IMR-90 (cell line): ENCODE measurements around the gene MACC1. TPM values are rescaled to one million over a fixed set of nuclear protein-coding genes. Genes with fewer than 3 reads are reported as not detected.

Experiments
- ATAC-seq: fragments of 200-7000 bp; cut with Tn5 transposase; 2 replicates; pipeline ENCODE4 v1.9.1; 2020; ENCODE audit warnings: low read depth, mild to moderate bottlenecking, moderate library complexity
- BruUV-seq: library from RNA; stranded (reverse); fragments of 400-500 nt; replicated peaks from 2 replicates; lab custom pipeline; 2021; lab: Mats Ljungman, UMichigan
- CTCF ChIA-PET: fragments of 300-600 bp; formaldehyde crosslinking; extraction: SDS; loops from one replicate; lab custom pipeline; 2021; ENCODE audit warnings: antibody characterized with exemption; lab: Yijun Ruan, JAX
- POLR2A ChIA-PET: fragments of 300-600 bp; sonication (Branson Sonifier 250); formaldehyde crosslinking; loops from one replicate; lab custom pipeline; 2022; ENCODE audit warnings: antibody characterized with exemption; ENCODE audit not compliant: unreplicated experiment; lab: Charles Lee
- DNase-seq: peaks from one replicate; pipeline ENCODE4 v3.0.0; 2013
- H2AFZ ChIP-seq: replicated peaks from 2 replicates; pipeline ENCODE3; 2013; ENCODE audit warnings: low read length, mild to moderate bottlenecking; ENCODE audit not compliant: poor library complexity
- H2AK5ac ChIP-seq: 2 replicates; pipeline ENCODE4 v1.6.1; 2013; ENCODE audit warnings: low read depth, low read length, inconsistent platforms
- H2AK9ac ChIP-seq: replicated peaks from 2 replicates; pipeline ENCODE3; 2013; ENCODE audit warnings: mild to moderate bottlenecking, low read depth, low read length, moderate library complexity; ENCODE audit not compliant: poor library complexity
- H2BK120ac ChIP-seq: 2 replicates; pipeline ENCODE4 v1.6.1; 2013; ENCODE audit warnings: low read depth, low read length, inconsistent platforms
- H2BK15ac ChIP-seq: 3 replicates; pipeline ENCODE4 v1.6.1; 2013; ENCODE audit warnings: low read depth, low read length, inconsistent platforms
- H2BK20ac ChIP-seq: 2 replicates; pipeline ENCODE4 v1.6.1; 2013; ENCODE audit warnings: low read depth, mild to moderate bottlenecking, inconsistent platforms, low read length, moderate library complexity
- H2BK5ac ChIP-seq: 2 replicates; pipeline ENCODE4 v1.6.1; 2013; ENCODE audit warnings: mild to moderate bottlenecking, low read depth, low read length, inconsistent platforms; ENCODE audit not compliant: poor library complexity, severe bottlenecking
- H3K14ac ChIP-seq: replicated peaks from 2 replicates; pipeline ENCODE4 v1.6.1; 2013; ENCODE audit warnings: low read depth, low read length, inconsistent platforms
- H3K18ac ChIP-seq: 2 replicates; pipeline ENCODE4 v1.6.1; 2013; ENCODE audit warnings: low read depth, low read length, control low read depth
- H3K23ac ChIP-seq: 2 replicates; pipeline ENCODE4 v1.6.1; 2013; ENCODE audit warnings: low read depth, low read length, inconsistent platforms
- H3K27ac ChIP-seq: 2 replicates; pipeline ENCODE4 v1.5.1; 2013; ENCODE audit warnings: mild to moderate bottlenecking, control low read depth, low read length; ENCODE audit not compliant: insufficient read depth
- H3K27me3 ChIP-seq: 2 replicates; pipeline ENCODE4 v1.6.1; 2013; ENCODE audit warnings: low read length; ENCODE audit not compliant: control insufficient read depth, insufficient read depth
- H3K36me3 ChIP-seq: 2 replicates; pipeline ENCODE4 v1.6.1; 2013; ENCODE audit warnings: low read length, mixed read lengths; ENCODE audit not compliant: control insufficient read depth, insufficient read depth
- H3K4ac ChIP-seq: 2 replicates; pipeline ENCODE4 v1.6.1; 2013; ENCODE audit warnings: low read depth, low read length, inconsistent platforms
- H3K4me1 ChIP-seq: 2 replicates; pipeline ENCODE4 v1.6.1; 2013; ENCODE audit warnings: low read length, mixed read lengths; ENCODE audit not compliant: control insufficient read depth, insufficient read depth
- H3K4me2 ChIP-seq: 2 replicates; pipeline ENCODE4 v1.6.1; 2013; ENCODE audit warnings: low read depth, mild to moderate bottlenecking, control low read depth, low read length, moderate library complexity
- H3K4me3 ChIP-seq: 2 replicates; pipeline ENCODE4 v1.5.1; 2013; ENCODE audit warnings: low read depth, mild to moderate bottlenecking, control low read depth, low read length, moderate library complexity; ENCODE audit not compliant: insufficient read depth
- H3K56ac ChIP-seq: 2 replicates; pipeline ENCODE4 v1.6.1; 2013; ENCODE audit warnings: low read length, inconsistent platforms; ENCODE audit not compliant: insufficient read depth; ENCODE audit errors: extremely low read depth
- H3K79me1 ChIP-seq, 2 experiments: 2 replicates each; pipeline ENCODE4 v1.6.1; 2013; ENCODE audit warnings: low read length in 2 of 2, inconsistent platforms in 1 of 2, low read depth in 1 of 2
- H3K9ac ChIP-seq: 2 replicates; pipeline ENCODE4 v1.6.1; 2013; ENCODE audit warnings: low read depth, low read length, control low read depth
- H3K9me1 ChIP-seq: 2 replicates; pipeline ENCODE4 v1.6.1; 2013; ENCODE audit warnings: low read length, inconsistent platforms; ENCODE audit not compliant: insufficient read depth
- H3K9me3 ChIP-seq: 2 replicates; pipeline ENCODE4 v1.6.1; 2013; ENCODE audit warnings: low read length; ENCODE audit not compliant: control insufficient read depth, insufficient read depth
- H4K20me1 ChIP-seq: 2 replicates; pipeline ENCODE4 v1.6.1; 2013; ENCODE audit warnings: low read length, inconsistent platforms; ENCODE audit not compliant: insufficient read depth
- H4K5ac ChIP-seq: 2 replicates; pipeline ENCODE4 v1.6.1; 2013; ENCODE audit warnings: mild to moderate bottlenecking, low read depth, low read length, control low read depth
- H4K8ac ChIP-seq, 2 experiments: 2 replicates each; pipeline ENCODE4 v1.6.1; 2013; ENCODE audit warnings: low read depth in 2 of 2, low read length in 2 of 2, control low read depth in 1 of 2, inconsistent platforms in 1 of 2
- H4K91ac ChIP-seq: 2 replicates; pipeline ENCODE4 v1.6.1; 2013; ENCODE audit warnings: low read depth, low read length, inconsistent platforms; ENCODE audit not compliant: insufficient read depth
- BHLHE40 ChIP-seq: fragments of 150-350 bp; IDR thresholded peaks from 2 replicates; pipeline ENCODE4 v1.6.1; 2016; ENCODE audit warnings: mild to moderate bottlenecking, low read depth, low read length
- CEBPB ChIP-seq: IDR thresholded peaks from 2 replicates; pipeline ENCODE4 v1.6.1; 2012; ENCODE audit warnings: low read depth, low read length, improper control_type of control experiment
- CHD1 ChIP-seq: IDR thresholded peaks from 2 replicates; pipeline ENCODE4 v1.6.1; 2012; ENCODE audit warnings: low read depth, low read length, improper control_type of control experiment
- CTCF ChIP-seq: conservative IDR thresholded peaks from 2 replicates; pipeline ENCODE4 v1.5.1; 2012; ENCODE audit warnings: mild to moderate bottlenecking, low read depth, low read length, improper control_type of control experiment
- ELK1 ChIP-seq: fragments of 150-350 bp; IDR thresholded peaks from 2 replicates; pipeline ENCODE4 v1.6.1; 2016; ENCODE audit warnings: low read depth, mild to moderate bottlenecking, low read length, moderate library complexity, borderline replicate concordance
- FOS ChIP-seq: fragments of 150-350 bp; IDR thresholded peaks from 2 replicates; pipeline ENCODE4 v1.6.1; 2016; ENCODE audit warnings: low read depth, low read length
- MAFK ChIP-seq: IDR thresholded peaks from 2 replicates; pipeline ENCODE4 v1.6.1; 2012; ENCODE audit warnings: low read depth, low read length, improper control_type of control experiment
- MAZ ChIP-seq: IDR thresholded peaks from 2 replicates; pipeline ENCODE4 v1.6.1; 2012; ENCODE audit warnings: low read depth, mild to moderate bottlenecking, low read length, improper control_type of control experiment, moderate library complexity, borderline replicate concordance
- MXI1 ChIP-seq: IDR thresholded peaks from 2 replicates; pipeline ENCODE4 v1.6.1; 2012; ENCODE audit warnings: low read depth, mild to moderate bottlenecking, low read length, moderate library complexity, borderline replicate concordance
- NFE2L2 ChIP-seq: fragments of 150-350 bp; IDR thresholded peaks from 2 replicates; pipeline ENCODE4 v1.6.1; 2016; ENCODE audit warnings: low read depth, mild to moderate bottlenecking, low read length
- POLR2A ChIP-seq: IDR thresholded peaks from 2 replicates; pipeline ENCODE4 v1.6.1; 2012; ENCODE audit warnings: mild to moderate bottlenecking, low read depth, low read length
- RAD21 ChIP-seq: IDR thresholded peaks from 2 replicates; pipeline ENCODE4 v1.6.1; 2012; ENCODE audit warnings: low read length, improper control_type of control experiment
- RCOR1 ChIP-seq: IDR thresholded peaks from 2 replicates; pipeline ENCODE4 v1.6.1; 2012; ENCODE audit warnings: mild to moderate bottlenecking, low read length, improper control_type of control experiment; ENCODE audit not compliant: insufficient replicate concordance
- RFX5 ChIP-seq: IDR thresholded peaks from 2 replicates; pipeline ENCODE4 v1.8.0; 2012; ENCODE audit warnings: low read depth, mild to moderate bottlenecking, low read length, moderate library complexity
- SMC3 ChIP-seq: fragments of 150-350 bp; IDR thresholded peaks from 2 replicates; pipeline ENCODE4 v1.6.1; 2016; ENCODE audit warnings: low read depth, mild to moderate bottlenecking, antibody characterized with exemption, low read length, moderate library complexity
- USF2 ChIP-seq: fragments of 150-350 bp; IDR thresholded peaks from 2 replicates; pipeline ENCODE4 v1.6.1; 2017; ENCODE audit warnings: mild to moderate bottlenecking, antibody characterized with exemption, low read length, low read depth
- WGBS, 2 experiments: methylation state at CpG; one replicate each; pipeline versions ENCODE4 v1.1.5 to v1.1.7; 2013; ENCODE audit warnings: missing lambda C conversion rate in 2 of 2; ENCODE audit not compliant: insufficient read length in 1 of 2; ENCODE audit errors: extremely low coverage in 2 of 2; 5-methylcytosine and 5-hydroxymethylcytosine counted together
- dilution Hi-C: fragments of 300-500 bp; cut with HindIII; formaldehyde crosslinking; loops from one replicate; pipeline ENCODE4 v1.14.3; 2018; ENCODE audit warnings: low sequenced_read_pairs; ENCODE audit not compliant: unreplicated experiment
- in situ Hi-C: fragments of 300-500 bp; cut with MboI; formaldehyde crosslinking; loops from 3 replicates; pipeline ENCODE4 v1.14.3; 2019; ENCODE audit warnings: low sequenced_read_pairs, inconsistent platforms, mixed read lengths
- intact Hi-C: fragments of 100-400 bp; cut with micrococcal nuclease; formaldehyde crosslinking; loops from 2 replicates; pipeline ENCODE4 v1.10.0; 2022
- polyA plus RNA-seq, 3 experiments: library from polyadenylated mRNA; depleted of rRNA; stranded (reverse); fragments of >200 nt; gene quantifications; 2 replicates each; pipeline ENCODE4 v1.2.3, GENCODE V29; 2012; ENCODE audit warnings: low replicate concordance in 1 of 3
- total RNA-seq: library from RNA; depleted of rRNA; stranded (reverse); fragments of >200 nt; gene quantifications from 2 replicates; pipeline ENCODE4 v1.2.3, GENCODE V29; 2012

MACC1 gene
- total and polyA plus RNA-seq, 2 of the 4 experiments (the other 2 are of a cell fraction), result under 0.01 TPM; not detected in 1

GRCh38 chr7:20095862-20096261 is 121.3 kb downstream of the MACC1 start:
- DNase-seq, result no peak
- no peak overlapping the region for H4K5ac ChIP-seq
- intact Hi-C loops, result no loop called here
- WGBS, 2 experiments, result no CpG with 5 or more reads among the region's 1 CpG
- TF ChIP-seq CEBPB, result no peak
- no peak for TF ChIP-seq BHLHE40
- no peak for TF ChIP-seq MXI1
- TF ChIP-seq FOS, result no peak
- no peak for TF ChIP-seq NFE2L2
- no peak for TF ChIP-seq CTCF
- no peak for TF ChIP-seq SMC3
- no peak for TF ChIP-seq RCOR1
- no peak for TF ChIP-seq RAD21
- no peak for TF ChIP-seq RFX5
- no peak for TF ChIP-seq ELK1
- TF ChIP-seq USF2, result no peak
- TF ChIP-seq MAFK, result no peak
- TF ChIP-seq CHD1, result no peak
- no peak for TF ChIP-seq POLR2A
- TF ChIP-seq MAZ, result no peak
- no peak overlapping the region for H3K56ac ChIP-seq
- dilution Hi-C loops, result no loop called here
- H2BK15ac ChIP-seq, result no peak overlapping the region
- H4K8ac ChIP-seq, result no peak overlapping the region
- no peaks in the 10 kb centered on the region for H3K36me3 ChIP-seq
- no peak overlapping the region for H3K23ac ChIP-seq
- H3K79me1 ChIP-seq, result no peaks in the 10 kb centered on the region
- no peaks in the 10 kb centered on the region for H3K9me3 ChIP-seq
- H2AFZ ChIP-seq, result no peak overlapping the region
- BruUV-seq, result no TSS peak
- no peak overlapping the region for H3K9ac ChIP-seq
- H3K4me3 ChIP-seq, result no peak overlapping the region
- in situ Hi-C loops, result no loop called here
- no peak for ATAC-seq
- no peak overlapping the region for H2BK5ac ChIP-seq
- no peaks in the 10 kb centered on the region for H3K27me3 ChIP-seq
- CTCF ChIA-PET, result no interaction called here
- no peak overlapping the region for H2BK20ac ChIP-seq
- no peak overlapping the region for H2AK9ac ChIP-seq
- no peak overlapping the region for H2BK120ac ChIP-seq
- H3K9me1 ChIP-seq, result no peaks in the 10 kb centered on the region
- no peak overlapping the region for H3K4me2 ChIP-seq
- H2AK5ac ChIP-seq, result no peak overlapping the region
- no peak overlapping the region for H4K91ac ChIP-seq
- no peak overlapping the region for H3K18ac ChIP-seq
- no peaks in the 10 kb centered on the region for H4K20me1 ChIP-seq
- H3K14ac ChIP-seq, result no peak overlapping the region
- H3K27ac ChIP-seq, result no peak overlapping the region
- no peak overlapping the region for H3K4ac ChIP-seq
- no peaks in the 10 kb centered on the region for H3K4me1 ChIP-seq
- POLR2A ChIA-PET, result no interaction called here
